Liver (tissue), 3 donors: ENCODE results near the gene BTBD9.

Experiments used
- CTCF ChIP-seq: fragments of 150-350 bp; IDR thresholded peaks from 2 replicates; pipeline ENCODE4 v1.5.1; 2017; ENCODE audit warnings: improper control_type of control experiment, low read depth, low read length; ENCODE audit not compliant: missing input control
- FOXA1 ChIP-seq: IDR thresholded peaks from 2 replicates; pipeline ENCODE4 v1.6.1; 2016; ENCODE audit warnings: antibody characterized with exemption
- HNF4G ChIP-seq: IDR thresholded peaks from 2 replicates; pipeline ENCODE4 v1.6.1; 2016; ENCODE audit warnings: antibody characterized with exemption
- JUND ChIP-seq, 2 donors: IDR thresholded peaks; 2 replicates each; pipeline ENCODE4 v1.6.1; 2016; ENCODE audit warnings: antibody characterized with exemption in 2 of 2
- RAD21 ChIP-seq, 2 donors: IDR thresholded peaks; 2 replicates each; pipeline ENCODE4 v1.6.1; 2016; ENCODE audit warnings: antibody characterized with exemption in 2 of 2, mild to moderate bottlenecking in 2 of 2
- REST ChIP-seq: IDR thresholded peaks from 2 replicates; pipeline ENCODE4 v1.6.1; 2016; ENCODE audit warnings: antibody characterized with exemption, mild to moderate bottlenecking
- TAF1 ChIP-seq: conservative IDR thresholded peaks from 2 replicates; pipeline ENCODE4 v1.6.1; 2016; ENCODE audit warnings: antibody characterized with exemption, mild to moderate bottlenecking
- TF ChIP-seq, protein P1 (sequence below): IDR thresholded peaks from 2 replicates; pipeline ENCODE4 v1.6.1; 2016; ENCODE audit warnings: antibody characterized with exemption
- donor health status: healthy.
- donor health status: healthy.

- TF ChIP-seq CTCF = no peak
- TF ChIP-seq, protein P1, sequence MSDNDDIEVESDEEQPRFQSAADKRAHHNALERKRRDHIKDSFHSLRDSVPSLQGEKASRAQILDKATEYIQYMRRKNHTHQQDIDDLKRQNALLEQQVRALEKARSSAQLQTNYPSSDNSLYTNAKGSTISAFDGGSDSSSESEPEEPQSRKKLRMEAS = no peak
- no peak for TF ChIP-seq RAD21 (IDR thresholded peaks at IDR 0.05)
- no peak for TF ChIP-seq TAF1
- TF ChIP-seq REST = no peak
- TF ChIP-seq JUND (IDR thresholded peaks at IDR 0.05) = no peak
- TF ChIP-seq FOXA1 = no peak
- no peak for TF ChIP-seq HNF4G
Measured at GRCh38 chr6:38281126-38281525, 358.6 kb downstream of the BTBD9 start.
